Adrenal gland (tissue), 12 donors: ENCODE results near the gene MYEOV. TPM values are rescaled to one million over a fixed set of nuclear protein-coding genes. Genes with fewer than 3 reads are reported as not detected.
A peak's percentile ranks its signal among the peaks of the same experiment; 100 is the strongest.

Experiments
- DNase-seq, 7 donors: peaks; one replicate each; pipeline ENCODE4 v3.0.0-alpha.2; 2019 to 2020
- H3K27ac ChIP-seq, 5 donors: fragments of 200-600 bp; sonication (generic) in 4 of 5; 1 replicate in 3 of 5; 2 replicates in 2 of 5; pipeline versions ENCODE4 v1.5.1 to v1.8.0; 2016 to 2020; ENCODE audit warnings: mild to moderate bottlenecking in 1 of 5
- H3K27me3 ChIP-seq: fragments of 200-600 bp; 2 replicates; pipeline ENCODE4 v1.8.0; 2021
- H3K36me3 ChIP-seq, 2 donors: fragments of 200-600 bp; replicated peaks in 1 of 2; 1 replicate in 1 of 2; 2 replicates in 1 of 2; pipeline versions ENCODE4 v1.5.1 to v1.8.0; 2018 to 2022
- H3K4me1 ChIP-seq, 2 donors: fragments of 200-600 bp; replicated peaks in 1 of 2; 1 replicate in 1 of 2; 2 replicates in 1 of 2; pipeline versions ENCODE4 v1.5.1 to v1.8.0; 2018 to 2021
- H3K4me3 ChIP-seq, 4 donors: fragments of 200-600 bp; sonication (generic) in 3 of 4; one replicate each; pipeline ENCODE4 v1.5.1; 2016 to 2018
- H3K9me3 ChIP-seq, 3 donors: fragments of 200-600 bp; sonication (generic) in 1 of 3; replicated peaks in 1 of 3; 1 replicate in 2 of 3; 2 replicates in 1 of 3; pipeline versions ENCODE4 v1.5.1 to v1.8.0; 2016 to 2021
- POLR2A ChIP-seq, 2 donors: fragments of 450-650 bp; IDR thresholded peaks; one replicate each; pipeline ENCODE4 v1.6.1; 2017; ENCODE audit warnings: antibody characterized with exemption in 2 of 2, mild to moderate bottlenecking in 2 of 2, moderate library complexity in 1 of 2
- WGBS, 4 donors: extraction: QIAGEN DNeasy Blood & Tissue Kit in 2 of 4; methylation state at CpG; one replicate each; pipeline versions ENCODE4 v1.1.5 to v1.1.7; 2013 to 2017; 5-methylcytosine and 5-hydroxymethylcytosine counted together
- intact Hi-C, 2 donors: fragments of 100-400 bp; cut with DNase I; formaldehyde crosslinking; loops; one replicate each; pipeline versions ENCODE4 v1.14.1 to v1.15.0; 2022 to 2023
- polyA plus RNA-seq, 3 donors: library from polyadenylated mRNA; stranded (reverse); fragments of 200-250 nt in 2 of 3; fragments of 350-450 nt in 1 of 3; fragmentation: Illumina TruSeq in 1 of 3; extraction: RNeasy Lipid Tissue Mini Kit (QIAGEN cat#74804) in 1 of 3; gene quantifications; one replicate each; pipeline ENCODE4 v1.2.3, GENCODE V29; 2013 to 2014
- total RNA-seq, 9 donors: library from RNA; depleted of rRNA in 4 of 9; stranded (reverse); fragments of >200 nt in 4 of 9; fragments of 120-200 nt in 1 of 9; fragmentation: NEBNext Ultra II Directional in 1 of 9; extraction: Animal tissue kit (Norgen Biotek cat#: 25700) in 1 of 9; gene quantifications; one replicate each; pipeline versions ENCODE4 v1.1.0 to v1.2.4, GENCODE V29; 2013 to 2023
- TF ChIP-seq, protein P1 (sequence below), 6 experiments: fragments of 450-650 bp in 4 of 6; fragments of 200-600 bp in 2 of 6; sonication (generic) in 1 of 6; IDR thresholded peaks; 1 replicate in 5 of 6; 2 replicates in 1 of 6; pipeline versions ENCODE4 v1.5.1 to v1.8.0; 2016 to 2021; ENCODE audit warnings: antibody characterized with exemption in 6 of 6, mild to moderate bottlenecking in 2 of 6, moderate library complexity in 1 of 6
- donor health status: healthy with polysubstance abuse.
- donor health status: Bipolar disorder and iron deficiency.
- donor health status: DM: yes; HTN: yes; CAD: no.
- donor health status: DM: no; HTN: no; CAD: no.
- donor health status: DM: no; HTN: no; CAD: no.
- donor health status: DM: yes; HTN: yes; CAD: no.

MYEOV gene
- total and polyA plus RNA-seq, 12 donors = 0.06 to 1.6 (median 0.32) TPM; not detected in 3

DNA sequence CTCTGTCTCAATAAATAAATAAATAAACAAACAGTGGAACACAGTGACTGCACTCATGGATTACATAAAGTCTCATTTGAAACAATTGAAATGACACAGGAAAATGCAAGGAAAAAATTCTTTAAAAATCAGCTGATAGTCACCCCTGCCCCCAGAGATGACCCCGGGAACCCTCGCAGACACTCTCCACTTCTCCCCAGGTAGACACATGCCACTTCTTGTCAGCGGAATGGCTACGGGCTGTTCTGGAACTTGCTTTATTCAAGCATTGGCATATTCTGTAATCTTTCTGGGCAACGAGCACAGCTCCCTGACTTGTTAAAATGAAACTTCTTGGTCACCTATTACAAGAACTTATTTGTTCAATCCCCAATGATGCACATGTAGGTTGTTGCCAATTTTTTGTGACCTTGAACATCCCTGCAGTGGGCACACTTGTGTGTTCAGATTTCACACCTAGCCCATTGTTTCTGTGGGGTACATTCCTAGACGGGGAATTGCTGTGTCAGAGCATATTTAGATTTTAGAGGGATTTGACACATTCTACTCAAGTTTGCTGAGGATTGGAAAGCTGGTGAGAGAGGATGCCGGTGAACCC, 32.8 kb downstream of the MYEOV start:
- no peak overlapping the region for H3K4me3 ChIP-seq
- H3K9me3 ChIP-seq = no peaks in the 10 kb centered on the region
- H3K4me1 ChIP-seq = no peaks in the 10 kb centered on the region
- no peak overlapping the region for H3K27ac ChIP-seq
- TF ChIP-seq POLR2A (IDR thresholded peaks at IDR 0.05) = no peak
- TF ChIP-seq, protein P1, sequence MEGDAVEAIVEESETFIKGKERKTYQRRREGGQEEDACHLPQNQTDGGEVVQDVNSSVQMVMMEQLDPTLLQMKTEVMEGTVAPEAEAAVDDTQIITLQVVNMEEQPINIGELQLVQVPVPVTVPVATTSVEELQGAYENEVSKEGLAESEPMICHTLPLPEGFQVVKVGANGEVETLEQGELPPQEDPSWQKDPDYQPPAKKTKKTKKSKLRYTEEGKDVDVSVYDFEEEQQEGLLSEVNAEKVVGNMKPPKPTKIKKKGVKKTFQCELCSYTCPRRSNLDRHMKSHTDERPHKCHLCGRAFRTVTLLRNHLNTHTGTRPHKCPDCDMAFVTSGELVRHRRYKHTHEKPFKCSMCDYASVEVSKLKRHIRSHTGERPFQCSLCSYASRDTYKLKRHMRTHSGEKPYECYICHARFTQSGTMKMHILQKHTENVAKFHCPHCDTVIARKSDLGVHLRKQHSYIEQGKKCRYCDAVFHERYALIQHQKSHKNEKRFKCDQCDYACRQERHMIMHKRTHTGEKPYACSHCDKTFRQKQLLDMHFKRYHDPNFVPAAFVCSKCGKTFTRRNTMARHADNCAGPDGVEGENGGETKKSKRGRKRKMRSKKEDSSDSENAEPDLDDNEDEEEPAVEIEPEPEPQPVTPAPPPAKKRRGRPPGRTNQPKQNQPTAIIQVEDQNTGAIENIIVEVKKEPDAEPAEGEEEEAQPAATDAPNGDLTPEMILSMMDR (IDR thresholded peaks at IDR 0.05) = no peak
- 90 to 95% (median 93%) methylated on average over 7 of the region's 7 CpGs for WGBS, 4 donors
- peak in 3 of 7 donors; percentile 4 to 23 (median 6) for DNase-seq
- no peaks in the 10 kb centered on the region for H3K36me3 ChIP-seq
- intact Hi-C loops = no loop called here
- no peaks in the 10 kb centered on the region for H3K27me3 ChIP-seq

DNA sequence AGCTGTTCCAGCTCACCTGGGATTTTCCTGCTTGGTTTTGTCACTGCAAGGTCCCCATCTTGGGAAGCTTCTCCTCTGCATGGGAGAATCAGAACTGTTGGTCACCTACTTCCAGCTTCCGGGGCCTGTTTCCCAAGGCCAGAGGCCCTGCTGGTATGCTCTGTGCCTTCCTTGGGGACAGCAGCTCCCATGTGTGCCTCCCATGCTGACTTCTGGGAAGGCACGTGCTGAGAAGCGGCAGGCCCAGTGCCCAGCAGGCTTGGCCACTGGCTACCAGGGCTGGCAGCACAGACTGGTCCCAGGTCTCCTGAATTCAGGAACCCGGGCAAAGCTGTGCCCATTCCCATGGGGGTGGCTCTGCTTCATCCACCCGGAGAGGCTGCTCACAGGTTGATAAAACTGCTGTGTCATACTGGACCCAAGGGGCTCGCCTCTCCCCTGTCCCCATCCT, 33.8 kb downstream of the MYEOV start:
- no peaks in the 10 kb centered on the region for H3K36me3 ChIP-seq
- no peak for TF ChIP-seq POLR2A (IDR thresholded peaks at IDR 0.05)
- TF ChIP-seq, protein P1 (IDR thresholded peaks at IDR 0.05) = no peak
- peak in 3 of 7 donors; percentile 7 to 25 (median 11) for DNase-seq
- H3K4me3 ChIP-seq = no peak overlapping the region
- no peaks in the 10 kb centered on the region for H3K9me3 ChIP-seq
- no peaks in the 10 kb centered on the region for H3K4me1 ChIP-seq
- no peaks in the 10 kb centered on the region for H3K27me3 ChIP-seq
- H3K27ac ChIP-seq = no peak overlapping the region
- 89 to 100% (median 97%) methylated on average over 2 to 6 of the region's 6 CpGs for WGBS, 4 donors
- intact Hi-C loops = no loop called here

DNA sequence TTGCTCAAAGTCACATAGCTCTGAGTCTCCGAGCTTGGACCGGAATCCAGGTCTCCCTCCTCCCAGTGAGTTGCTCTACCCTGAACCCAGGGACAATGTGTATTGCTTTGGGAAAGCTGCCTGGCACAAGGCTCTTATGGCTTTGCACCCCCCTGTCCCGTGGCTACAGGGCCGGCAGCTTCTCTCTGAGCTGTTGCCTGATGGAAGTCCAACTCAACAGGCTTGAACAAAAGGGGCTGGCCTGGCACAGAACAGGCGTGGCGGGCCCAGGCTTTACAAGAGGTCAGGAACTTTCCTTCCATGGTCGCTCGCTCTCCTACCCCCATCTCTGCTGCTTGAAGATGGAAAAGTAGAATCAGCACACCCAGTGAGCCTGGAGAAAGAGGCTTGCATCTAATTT, 34.3 kb downstream of the MYEOV start:
- intact Hi-C loops = no loop called here
- H3K4me1 ChIP-seq = no peaks in the 10 kb centered on the region
- TF ChIP-seq POLR2A (IDR thresholded peaks at IDR 0.05) = no peak
- TF ChIP-seq, protein P1 (IDR thresholded peaks at IDR 0.05) = no peak
- H3K36me3 ChIP-seq = no peaks in the 10 kb centered on the region
- no peaks in the 10 kb centered on the region for H3K27me3 ChIP-seq
- DNase-seq = peak in 3 of 7 donors; percentile 7 to 10 (median 10)
- WGBS, 4 donors = 90 to 95% (median 92%) methylated on average over 6 to 8 of the region's 8 CpGs
- no peaks in the 10 kb centered on the region for H3K9me3 ChIP-seq
- H3K4me3 ChIP-seq = no peak overlapping the region
- H3K27ac ChIP-seq = no peak overlapping the region

DNA sequence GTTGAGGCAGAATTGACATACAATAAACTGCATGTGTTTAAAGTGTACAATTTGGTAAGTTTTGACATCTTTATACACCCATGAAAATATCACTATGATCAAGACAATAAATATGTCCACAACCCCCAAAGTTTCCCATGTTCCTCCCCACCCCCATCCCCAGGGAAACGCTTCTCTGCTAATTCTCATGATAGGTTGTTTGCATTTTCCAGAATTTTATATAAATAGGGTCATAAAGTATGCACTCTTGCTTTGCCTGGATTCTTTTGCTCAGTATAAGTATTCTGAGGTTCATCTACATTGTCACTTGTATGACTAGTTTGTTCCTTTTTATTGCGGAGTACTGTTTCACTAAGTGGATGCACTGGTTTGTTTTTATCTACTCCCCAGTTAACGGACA, 35.6 kb downstream of the MYEOV start:
- Histone ChIP-seq H3K4me3 (no peak overlapping the region), H3K27me3 (no peaks in the 10 kb centered on the region), H3K9me3 (no peaks in the 10 kb centered on the region), H3K4me1 (no peaks in the 10 kb centered on the region), H3K27ac (no peak overlapping the region), H3K36me3 (no peaks in the 10 kb centered on the region)
- intact Hi-C loops = no loop called here
- 91 to 98% (median 93%) methylated on average over 3 of the region's 3 CpGs for WGBS, 4 donors
- DNase-seq = no peak
- TF ChIP-seq POLR2A (IDR thresholded peaks at IDR 0.05) = no peak
- TF ChIP-seq, protein P1 (IDR thresholded peaks at IDR 0.05) = no peak
